HUES6 (cell line): ENCODE data around the gene LCN12.

Source experiments
- H3K27ac ChIP-seq: 2 replicates; pipeline ENCODE4 v1.7.0; 2013; ENCODE audit warnings: low read depth, mild to moderate bottlenecking, low read length, inconsistent platforms
- H3K27me3 ChIP-seq: 2 replicates; pipeline ENCODE4 v1.6.1; 2013; ENCODE audit warnings: low read length; ENCODE audit not compliant: control insufficient read depth, insufficient read depth
- H3K36me3 ChIP-seq: 2 replicates; pipeline ENCODE4 v1.6.1; 2013; ENCODE audit warnings: low read length; ENCODE audit not compliant: control insufficient read depth, insufficient read depth
- H3K4me1 ChIP-seq: 2 replicates; pipeline ENCODE4 v1.6.1; 2013; ENCODE audit warnings: low read length; ENCODE audit not compliant: control insufficient read depth, insufficient read depth
- H3K4me3 ChIP-seq: 2 replicates; pipeline ENCODE4 v1.5.1; 2013; ENCODE audit warnings: low read depth, low read length
- H3K9ac ChIP-seq: one replicate; pipeline ENCODE4 v1.6.1; 2013; ENCODE audit warnings: mild to moderate bottlenecking, low read length
- H3K9me3 ChIP-seq: 2 replicates; pipeline ENCODE4 v1.6.1; 2013; ENCODE audit warnings: low read depth, low read length; ENCODE audit not compliant: control insufficient read depth, insufficient read depth

Gene LCN12

GRCh38 chr9:136928591-136928990, 23.5 kb upstream of the LCN12 start:
- H3K4me1 ChIP-seq = no peaks in the 10 kb centered on the region
- no peaks in the 10 kb centered on the region for H3K27me3 ChIP-seq
- H3K9ac ChIP-seq = no peak overlapping the region
- no peaks in the 10 kb centered on the region for H3K9me3 ChIP-seq
- H3K27ac ChIP-seq = no peak overlapping the region
- H3K36me3 ChIP-seq = peaks cover 64% of the 10 kb centered on the region
- H3K4me3 ChIP-seq = no peak overlapping the region

- H3K9ac ChIP-seq = no peak overlapping the region
- H3K27me3 ChIP-seq = no peaks in the 10 kb centered on the region
- peaks cover 67% of the 10 kb centered on the region for H3K36me3 ChIP-seq
- no peaks in the 10 kb centered on the region for H3K4me1 ChIP-seq
- H3K27ac ChIP-seq = no peak overlapping the region
- H3K4me3 ChIP-seq = no peak overlapping the region
- no peaks in the 10 kb centered on the region for H3K9me3 ChIP-seq
Observed at GRCh38 chr9:136930014-136930413, 22.1 kb upstream of the LCN12 start.

- Histone ChIP-seq H3K27me3 (no peaks in the 10 kb centered on the region), H3K36me3 (peaks cover 54% of the 10 kb centered on the region), H3K27ac (no peak overlapping the region), H3K4me1 (no peaks in the 10 kb centered on the region), H3K9ac (no peak overlapping the region), H3K9me3 (no peaks in the 10 kb centered on the region), H3K4me3 (no peak overlapping the region)
Observed at GRCh38 chr9:136931611-136932130, 20.4 kb upstream of the LCN12 start.

GRCh38 chr9:136934277-136934676, 17.8 kb upstream of the LCN12 start:
- Histone ChIP-seq H3K27me3 (no peaks in the 10 kb centered on the region), H3K4me3 (no peak overlapping the region), H3K4me1 (peaks cover 5% of the 10 kb centered on the region), H3K9me3 (no peaks in the 10 kb centered on the region), H3K36me3 (peaks cover 44% of the 10 kb centered on the region), H3K9ac (no peak overlapping the region), H3K27ac (no peak overlapping the region)

GRCh38 chr9:136935651-136936050, 16.4 kb upstream of the LCN12 start:
- H3K36me3 ChIP-seq = peaks cover 51% of the 10 kb centered on the region
- no peaks in the 10 kb centered on the region for H3K27me3 ChIP-seq
- no peak overlapping the region for H3K27ac ChIP-seq
- no peak overlapping the region for H3K9ac ChIP-seq
- H3K4me1 ChIP-seq = peaks cover 5% of the 10 kb centered on the region
- H3K4me3 ChIP-seq = no peak overlapping the region
- no peaks in the 10 kb centered on the region for H3K9me3 ChIP-seq

GRCh38 chr9:136936645-136937170, 15.4 kb upstream of the LCN12 start:
- no peak overlapping the region for H3K4me3 ChIP-seq
- H3K27ac ChIP-seq = no peak overlapping the region
- H3K36me3 ChIP-seq = peaks cover 62% of the 10 kb centered on the region
- H3K4me1 ChIP-seq = peaks cover 5% of the 10 kb centered on the region
- H3K9me3 ChIP-seq = no peaks in the 10 kb centered on the region
- H3K9ac ChIP-seq = no peak overlapping the region
- no peaks in the 10 kb centered on the region for H3K27me3 ChIP-seq

- Histone ChIP-seq H3K36me3 (peaks cover 65% of the 10 kb centered on the region), H3K27me3 (no peaks in the 10 kb centered on the region), H3K9me3 (no peaks in the 10 kb centered on the region), H3K4me1 (peaks cover 5% of the 10 kb centered on the region), H3K9ac (no peak overlapping the region), H3K27ac (no peak overlapping the region), H3K4me3 (no peak overlapping the region)
Observed at GRCh38 chr9:136937186-136938001, 14.7 kb upstream of the LCN12 start.

GRCh38 chr9:136939431-136939995, 12.6 kb upstream of the LCN12 start:
- Histone ChIP-seq H3K4me3 (no peak overlapping the region), H3K27me3 (no peaks in the 10 kb centered on the region), H3K36me3 (peaks cover 52% of the 10 kb centered on the region), H3K9ac (no peak overlapping the region), H3K9me3 (no peaks in the 10 kb centered on the region), H3K27ac (no peak overlapping the region), H3K4me1 (peaks cover 8% of the 10 kb centered on the region)

GRCh38 chr9:136939996-136940525, 12.0 kb upstream of the LCN12 start:
- Histone ChIP-seq H3K27ac (no peak overlapping the region), H3K9ac (no peak overlapping the region), H3K4me3 (no peak overlapping the region), H3K36me3 (peaks cover 49% of the 10 kb centered on the region), H3K4me1 (peaks cover 11% of the 10 kb centered on the region), H3K27me3 (no peaks in the 10 kb centered on the region), H3K9me3 (no peaks in the 10 kb centered on the region)

GRCh38 chr9:136940526-136941230, 11.4 kb upstream of the LCN12 start:
- Histone ChIP-seq H3K36me3 (peaks cover 49% of the 10 kb centered on the region), H3K9ac (no peak overlapping the region), H3K4me1 (peaks cover 13% of the 10 kb centered on the region), H3K27me3 (no peaks in the 10 kb centered on the region), H3K27ac (no peak overlapping the region), H3K4me3 (no peak overlapping the region), H3K9me3 (no peaks in the 10 kb centered on the region)
